A204.1 (cell line): ENCODE results near the gene PHLDB2.
"Not testable (repeated sequence)": the region's sequence is repeated elsewhere in the genome, so short reads cannot be mapped to it uniquely, and the experiment has no call there.

Experiments used
- FAIRE-seq: peaks from 2 replicates; lab custom pipeline; 2012; peaks lifted over from hg19 to GRCh38; lab: Jason Lieb, UNC

Gene PHLDB2

GRCh38 chr3:111859061-111859973, at the start of gene PHLDB2:
Gene PHLDB2, plus strand, starts transcription at chr3:111859265. Its CDS starts 24,813 bp downstream, at chr3:111884078.
- FAIRE-seq: no peak

- FAIRE-seq: no peak
These were observed 48.2 kb upstream of the PHLDB2 start for GRCh38 chr3:111810909-111811308.

- FAIRE-seq: no peak
These were observed 47.3 kb upstream of the PHLDB2 start for GRCh38 chr3:111811811-111812210.

GRCh38 chr3:111812701-111813100, 46.4 kb upstream of the PHLDB2 start:
- FAIRE-seq: no peak

- no peak for FAIRE-seq
These were observed 45.6 kb upstream of the PHLDB2 start for GRCh38 chr3:111813441-111813840.

- FAIRE-seq: no peak
These were observed 45.1 kb upstream of the PHLDB2 start for GRCh38 chr3:111813979-111814378.

GRCh38 chr3:111816771-111817170, 42.3 kb upstream of the PHLDB2 start:
- not testable (repeated sequence) for FAIRE-seq

- FAIRE-seq: no peak
These were observed 39.1 kb upstream of the PHLDB2 start for GRCh38 chr3:111819927-111820326.

GRCh38 chr3:111820651-111821050, 38.4 kb upstream of the PHLDB2 start:
- no peak for FAIRE-seq

GRCh38 chr3:111821891-111822290, 37.2 kb upstream of the PHLDB2 start:
- FAIRE-seq: no peak

GRCh38 chr3:111822804-111823203, 36.3 kb upstream of the PHLDB2 start:
- FAIRE-seq: no peak

GRCh38 chr3:111823341-111823855, 35.7 kb upstream of the PHLDB2 start:
- FAIRE-seq: no peak

GRCh38 chr3:111824351-111824750, 34.7 kb upstream of the PHLDB2 start:
- no peak for FAIRE-seq

- FAIRE-seq: no peak
These were observed 31.2 kb upstream of the PHLDB2 start for GRCh38 chr3:111827871-111828270.

- no peak for FAIRE-seq
These were observed 30.5 kb upstream of the PHLDB2 start for GRCh38 chr3:111828530-111828929.

GRCh38 chr3:111829023-111829422, 30.0 kb upstream of the PHLDB2 start:
- FAIRE-seq: no peak

- FAIRE-seq: no peak
These were observed 27.2 kb upstream of the PHLDB2 start for GRCh38 chr3:111831840-111832239.

GRCh38 chr3:111837112-111837511, 22.0 kb upstream of the PHLDB2 start:
- no peak for FAIRE-seq

GRCh38 chr3:111838133-111838532, 20.9 kb upstream of the PHLDB2 start:
- FAIRE-seq: no peak

GRCh38 chr3:111846039-111846438, 13.0 kb upstream of the PHLDB2 start:
- no peak for FAIRE-seq

GRCh38 chr3:111846717-111847116, 12.3 kb upstream of the PHLDB2 start:
- FAIRE-seq: no peak

- no peak for FAIRE-seq
These were observed 10.8 kb upstream of the PHLDB2 start for GRCh38 chr3:111848283-111848682.

- FAIRE-seq: no peak
These were observed 10.3 kb upstream of the PHLDB2 start for GRCh38 chr3:111848778-111849177.

GRCh38 chr3:111850537-111850936, 8.5 kb upstream of the PHLDB2 start:
- no peak for FAIRE-seq
